Ovary (tissue), 9 donors: ENCODE results near the gene ZMIZ1. TPM values are rescaled to one million over a fixed set of nuclear protein-coding genes. Genes with fewer than 3 reads are reported as not detected.

Source experiments
- DNase-seq, 5 donors: peaks; one replicate each; pipeline ENCODE4 v3.0.0-alpha.2; 2019 to 2020
- H3K27ac ChIP-seq, 2 donors: fragments of 200-600 bp; one replicate each; pipeline versions ENCODE4 v1.5.1 to v1.8.0; 2019 to 2022
- H3K27me3 ChIP-seq: fragments of 200-600 bp; one replicate; pipeline ENCODE4 v1.8.0; 2022
- H3K36me3 ChIP-seq: fragments of 200-600 bp; sonication (generic); one replicate; pipeline ENCODE4 v1.5.1; 2019
- H3K4me1 ChIP-seq: one replicate; pipeline ENCODE4 v1.8.1; 2013; ENCODE audit warnings: mild to moderate bottlenecking, moderate library complexity; ENCODE audit not compliant: insufficient read depth
- H3K4me3 ChIP-seq: fragments of 200-600 bp; sonication (generic); one replicate; pipeline ENCODE4 v1.5.1; 2017
- H3K9me3 ChIP-seq, 2 donors: fragments of 200-600 bp in 1 of 2; sonication (generic) in 1 of 2; one replicate each; pipeline versions ENCODE4 v1.5.1 to v1.8.1; 2013 to 2019; ENCODE audit warnings: mild to moderate bottlenecking in 1 of 2, moderate library complexity in 1 of 2
- EP300 ChIP-seq: sonication (generic); formaldehyde crosslinking; IDR thresholded peaks from one replicate; pipeline ENCODE4 v1.6.1; 2017; ENCODE audit warnings: antibody characterized with exemption
- POLR2A ChIP-seq: fragments of 450-650 bp; IDR thresholded peaks from one replicate; pipeline ENCODE4 v1.6.1; 2017; ENCODE audit warnings: antibody characterized with exemption, mild to moderate bottlenecking, moderate library complexity
- WGBS, 3 donors: extraction: QIAGEN DNeasy Blood & Tissue Kit in 1 of 3; methylation state at CpG; one replicate each; pipeline versions ENCODE4 v1.1.5 to v1.1.7; 2013 to 2017; 5-methylcytosine and 5-hydroxymethylcytosine counted together
- intact Hi-C, 4 donors: fragments of 100-400 bp; cut with DNase I; formaldehyde crosslinking; loops; one replicate each; pipeline versions ENCODE4 v1.11.0 to v1.15.1; 2022 to 2023
- polyA plus RNA-seq, 2 donors: library from polyadenylated mRNA; stranded (reverse); fragments of 200-250 nt in 1 of 2; fragments of 350-450 nt in 1 of 2; fragmentation: Illumina TruSeq in 1 of 2; extraction: RNeasy Lipid Tissue Mini Kit (QIAGEN cat#74804) in 1 of 2; gene quantifications; one replicate each; pipeline ENCODE4 v1.2.3, GENCODE V29; 2013 to 2014
- total RNA-seq, 7 donors: library from RNA; depleted of rRNA in 2 of 7; stranded (reverse); fragments of >200 nt in 2 of 7; fragmentation: NEBNext Ultra II Directional in 3 of 7; extraction: Animal tissue kit (Norgen Biotek cat#: 25700) in 3 of 7; gene quantifications; one replicate each; pipeline versions ENCODE4 v1.1.0 to v1.2.4, GENCODE V29; 2016 to 2023
- TF ChIP-seq, protein P1 (sequence below), 3 donors: fragments of 450-650 bp in 2 of 3; fragments of 200-600 bp in 1 of 3; IDR thresholded peaks; one replicate each; pipeline versions ENCODE4 v1.5.1 to v1.8.0; 2016 to 2022; ENCODE audit warnings: antibody characterized with exemption in 3 of 3, mild to moderate bottlenecking in 1 of 3
- donor health status: DM: no; HTN: no; CAD: no; lungs with moderate emphysema.
- donor health status: DM: no; HTN: no; CAD: no.
- donor health status: Bipolar disorder and iron deficiency.
- donor health status: DM: yes; HTN: yes; CAD: no.
- donor health status: DM: no; HTN: no; CAD: no.
- donor health status: DM: yes; HTN: yes; CAD: no.

ZMIZ1 gene
- total and polyA plus RNA-seq, 9 donors: 30.3 to 117 (median 69.1) TPM

DNA sequence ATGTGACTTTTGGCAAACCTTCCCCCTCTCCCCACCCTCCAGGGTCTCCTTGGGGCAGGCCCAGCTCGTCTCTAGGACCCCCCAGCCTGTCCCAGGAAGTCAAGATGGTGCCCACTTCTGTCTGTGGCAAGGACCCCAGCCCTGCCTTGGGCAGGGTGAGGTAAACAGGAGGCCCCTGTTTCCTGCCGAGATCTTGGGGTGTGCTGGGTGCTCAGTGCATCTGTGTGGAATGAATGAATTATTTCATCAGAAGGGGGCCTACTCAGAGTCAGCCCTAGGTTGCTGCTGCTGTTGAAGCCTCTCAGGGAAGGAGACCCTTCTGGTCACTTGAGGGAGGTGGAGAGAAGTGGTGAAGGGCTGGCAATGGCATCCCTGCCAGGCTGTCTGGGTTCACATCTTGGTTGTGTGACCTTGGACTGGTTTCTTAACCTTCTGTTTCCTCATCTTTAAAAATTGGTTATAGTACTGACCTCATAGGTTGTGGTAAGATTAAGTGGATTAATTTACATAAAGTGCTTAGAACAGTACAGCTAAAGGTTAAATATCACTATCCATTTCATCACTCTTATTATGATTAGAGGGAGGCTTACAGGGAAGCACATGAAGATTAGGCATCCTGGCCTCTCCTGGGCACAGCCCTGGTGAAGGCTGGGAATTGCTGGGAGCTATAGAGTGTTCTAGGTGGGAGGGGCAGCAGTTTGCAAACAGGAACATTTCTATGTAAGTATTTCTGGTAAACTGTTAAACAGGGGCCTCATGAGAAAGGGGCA is 67.7 kb downstream of the ZMIZ1 start:
- H3K27ac ChIP-seq: peak overlapping the region; percentile 65 to 83
- H3K4me3 ChIP-seq: no peak overlapping the region
- intact Hi-C loops: no loop called here
- WGBS, 3 donors: 45 to 66% (median 50%) methylated on average over 2 of the region's 2 CpGs
- no peak for DNase-seq
- no peaks in the 10 kb centered on the region for H3K9me3 ChIP-seq
- H3K4me1 ChIP-seq: peaks cover 60% of the 10 kb centered on the region
- no peak for TF ChIP-seq EP300
- TF ChIP-seq, protein P1, sequence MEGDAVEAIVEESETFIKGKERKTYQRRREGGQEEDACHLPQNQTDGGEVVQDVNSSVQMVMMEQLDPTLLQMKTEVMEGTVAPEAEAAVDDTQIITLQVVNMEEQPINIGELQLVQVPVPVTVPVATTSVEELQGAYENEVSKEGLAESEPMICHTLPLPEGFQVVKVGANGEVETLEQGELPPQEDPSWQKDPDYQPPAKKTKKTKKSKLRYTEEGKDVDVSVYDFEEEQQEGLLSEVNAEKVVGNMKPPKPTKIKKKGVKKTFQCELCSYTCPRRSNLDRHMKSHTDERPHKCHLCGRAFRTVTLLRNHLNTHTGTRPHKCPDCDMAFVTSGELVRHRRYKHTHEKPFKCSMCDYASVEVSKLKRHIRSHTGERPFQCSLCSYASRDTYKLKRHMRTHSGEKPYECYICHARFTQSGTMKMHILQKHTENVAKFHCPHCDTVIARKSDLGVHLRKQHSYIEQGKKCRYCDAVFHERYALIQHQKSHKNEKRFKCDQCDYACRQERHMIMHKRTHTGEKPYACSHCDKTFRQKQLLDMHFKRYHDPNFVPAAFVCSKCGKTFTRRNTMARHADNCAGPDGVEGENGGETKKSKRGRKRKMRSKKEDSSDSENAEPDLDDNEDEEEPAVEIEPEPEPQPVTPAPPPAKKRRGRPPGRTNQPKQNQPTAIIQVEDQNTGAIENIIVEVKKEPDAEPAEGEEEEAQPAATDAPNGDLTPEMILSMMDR (IDR thresholded peaks at IDR 0.05): no peak
- no peak for TF ChIP-seq POLR2A
- H3K27me3 ChIP-seq: no peaks in the 10 kb centered on the region
- no peaks in the 10 kb centered on the region for H3K36me3 ChIP-seq

DNA sequence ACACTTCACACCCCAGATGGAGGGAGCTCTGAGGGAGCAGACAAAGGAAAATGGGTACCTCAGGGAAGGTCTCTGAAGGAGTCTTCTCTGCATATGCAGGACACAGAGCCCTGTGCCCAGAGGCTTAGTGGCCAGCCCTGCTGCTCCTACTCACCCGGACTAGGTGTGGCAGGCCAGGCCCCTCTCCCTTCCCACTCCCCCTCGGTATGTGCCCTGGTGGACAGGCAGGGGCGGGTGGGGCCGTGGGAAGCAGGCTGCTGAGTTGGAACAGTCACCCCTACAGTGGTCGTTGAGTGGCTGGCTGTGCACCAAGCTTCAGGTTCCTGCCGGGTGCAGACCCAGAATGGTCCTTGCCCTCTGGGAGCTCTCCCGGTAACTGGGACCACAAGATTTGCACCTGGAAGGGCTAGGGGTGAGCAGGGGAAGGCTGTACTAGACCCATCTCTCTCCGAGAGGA is 68.6 kb downstream of the ZMIZ1 start:
- Histone ChIP-seq H3K9me3 (no peaks in the 10 kb centered on the region), H3K27ac (peak overlapping the region; percentile 45 to 83), H3K36me3 (no peaks in the 10 kb centered on the region), H3K4me1 (peaks cover 54% of the 10 kb centered on the region), H3K4me3 (no peak overlapping the region), H3K27me3 (no peaks in the 10 kb centered on the region)
- TF ChIP-seq EP300 (no peak), POLR2A (no peak)
- TF ChIP-seq, protein P1 (IDR thresholded peaks at IDR 0.05): no peak
- intact Hi-C loops: no loop called here
- DNase-seq: peak in 3 of 5 donors; percentile 43 to 59 (median 55)
- WGBS, 3 donors: 16 to 28% (median 27%) methylated on average over 8 of the region's 8 CpGs

DNA sequence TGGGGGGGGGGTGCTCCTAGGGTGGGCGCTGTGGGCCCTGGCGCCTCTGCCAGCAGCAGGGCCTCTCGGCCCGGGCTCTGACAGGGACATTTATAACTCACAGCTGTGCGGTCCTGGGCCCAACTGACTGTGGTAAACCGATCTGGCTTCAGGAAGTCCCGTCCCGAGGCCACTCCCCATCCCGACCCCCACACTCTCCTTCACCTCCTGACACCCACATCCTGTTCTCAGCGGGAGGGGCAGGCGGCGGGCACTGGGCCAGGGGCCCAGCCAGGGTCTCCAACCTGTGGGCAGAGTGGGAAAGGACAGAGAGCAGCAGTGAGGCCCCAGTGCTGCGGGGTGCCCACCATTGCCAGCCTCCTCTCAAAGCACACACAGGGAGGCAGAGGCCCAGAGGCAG is 69.1 kb downstream of the ZMIZ1 start:
- TF ChIP-seq, protein P1 (IDR thresholded peaks at IDR 0.05): no peak
- no peak for TF ChIP-seq EP300
- TF ChIP-seq POLR2A: no peak
- Histone ChIP-seq H3K9me3 (no peaks in the 10 kb centered on the region), H3K36me3 (no peaks in the 10 kb centered on the region), H3K27me3 (no peaks in the 10 kb centered on the region), H3K4me3 (no peak overlapping the region), H3K27ac (peak overlapping the region; percentile 45 to 83), H3K4me1 (peaks cover 49% of the 10 kb centered on the region)
- intact Hi-C loops: loop anchor here in 1 of 4 donors (2.0 kb wide), 1 partner anchor 47 kb away; no protein-coding TSS in a partner anchor
- WGBS, 3 donors: 6 to 15% (median 8%) methylated on average over 13 of the region's 13 CpGs
- DNase-seq: peak; percentile 57 to 76 (median 70)

DNA sequence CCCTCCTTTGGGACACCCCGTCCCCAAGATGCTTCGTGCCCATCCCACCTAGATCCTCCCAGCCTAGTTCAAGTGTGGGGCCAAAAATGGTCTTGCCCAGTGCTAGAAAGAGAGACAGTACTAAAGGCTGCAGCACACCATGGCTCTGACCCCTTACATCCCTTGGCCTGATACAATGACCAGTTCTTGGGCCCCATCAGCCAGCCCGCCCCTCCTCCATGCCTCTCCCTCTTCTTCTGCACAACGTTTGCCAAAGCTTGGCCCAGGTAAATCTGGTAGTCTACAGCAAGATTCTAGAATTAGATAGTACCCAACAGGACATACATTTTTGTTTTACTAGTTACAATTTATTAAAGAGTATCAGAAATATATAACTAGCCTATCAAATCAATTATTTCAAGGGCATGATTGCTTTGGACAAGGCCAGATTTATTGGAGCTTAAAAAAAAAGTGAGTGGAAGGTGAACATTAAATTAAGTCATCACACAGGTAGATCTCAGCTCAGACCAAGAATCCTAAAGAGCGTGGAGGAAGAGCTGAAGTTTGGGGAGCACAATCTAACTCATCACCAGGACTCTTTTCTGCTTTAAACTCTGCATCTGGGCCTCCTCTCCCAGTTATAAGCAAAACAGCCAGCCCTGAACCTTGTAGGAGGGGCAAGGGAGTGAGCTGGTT is 69.8 kb downstream of the ZMIZ1 start:
- TF ChIP-seq, protein P1 (IDR thresholded peaks at IDR 0.05): no peak
- TF ChIP-seq EP300 (no peak), POLR2A (no peak)
- H3K4me1 ChIP-seq: peaks cover 46% of the 10 kb centered on the region
- no peak overlapping the region for H3K4me3 ChIP-seq
- 68 to 75% (median 73%) methylated on average over 5 of the region's 5 CpGs for WGBS, 3 donors
- intact Hi-C loops: loop anchor here in 1 of 4 donors (2.0 kb wide), 1 partner anchor 46 kb away; no protein-coding TSS in a partner anchor
- DNase-seq: no peak
- H3K27me3 ChIP-seq: no peaks in the 10 kb centered on the region
- H3K9me3 ChIP-seq: no peaks in the 10 kb centered on the region
- H3K36me3 ChIP-seq: no peaks in the 10 kb centered on the region
- H3K27ac ChIP-seq: peak overlapping the region; percentile 45 to 83
